Nephron progenitor cell (in vitro differentiated cells): ENCODE measurements around the gene COLGALT1.

ENCODE experiments used
- DNase-seq: peaks from one replicate; pipeline ENCODE4 v3.0.0; 2021
- H3K27ac Mint-ChIP-seq: 2 replicates; pipeline ENCODE4 v1.8.0; 2021; ENCODE audit warnings: mild to moderate bottlenecking, moderate library complexity, mixed read lengths
- H3K27me3 Mint-ChIP-seq: 2 replicates; pipeline ENCODE4 v1.8.0; 2021; ENCODE audit warnings: mild to moderate bottlenecking, low read depth, mixed read lengths; ENCODE audit not compliant: poor library complexity
- H3K36me3 Mint-ChIP-seq: 2 replicates; pipeline ENCODE4 v1.8.0; 2021; ENCODE audit warnings: low read depth, mixed read lengths
- H3K4me1 Mint-ChIP-seq: 2 replicates; pipeline ENCODE4 v1.8.0; 2021; ENCODE audit warnings: mixed read lengths
- H3K4me3 Mint-ChIP-seq: 2 replicates; pipeline ENCODE4 v1.8.0; 2021; ENCODE audit warnings: mild to moderate bottlenecking, moderate library complexity, mixed read lengths
- H3K9me3 Mint-ChIP-seq: 2 replicates; pipeline ENCODE4 v1.8.0; 2021; ENCODE audit warnings: mild to moderate bottlenecking, moderate library complexity, mixed read lengths
- TF ChIP-seq, protein P1 (sequence below): fragments of 200-600 bp; sonication (generic); IDR thresholded peaks from 2 replicates; pipeline ENCODE4 v1.5.0; 2021; ENCODE audit warnings: antibody characterized with exemption

Gene COLGALT1

DNA sequence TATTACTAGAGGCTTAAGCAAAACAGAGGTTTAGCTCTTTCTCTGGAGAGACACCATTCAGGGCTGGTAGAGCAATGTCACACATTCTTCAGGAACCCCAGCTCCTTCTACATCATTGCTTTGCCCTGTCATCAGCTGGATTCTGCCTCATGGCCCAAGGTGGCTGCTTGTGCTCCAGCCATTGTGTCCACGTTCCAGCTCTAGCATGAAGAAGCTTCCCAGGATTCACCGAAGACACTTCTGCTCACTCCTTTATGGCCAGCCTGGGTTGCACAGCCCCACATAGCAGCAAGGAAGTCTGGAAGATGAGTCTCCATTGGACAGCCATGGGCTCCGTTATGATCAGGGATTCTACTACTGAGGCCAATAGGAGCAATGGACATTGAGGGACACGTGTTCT, 30.8 kb upstream of the COLGALT1 start:
- TF ChIP-seq, protein P1, sequence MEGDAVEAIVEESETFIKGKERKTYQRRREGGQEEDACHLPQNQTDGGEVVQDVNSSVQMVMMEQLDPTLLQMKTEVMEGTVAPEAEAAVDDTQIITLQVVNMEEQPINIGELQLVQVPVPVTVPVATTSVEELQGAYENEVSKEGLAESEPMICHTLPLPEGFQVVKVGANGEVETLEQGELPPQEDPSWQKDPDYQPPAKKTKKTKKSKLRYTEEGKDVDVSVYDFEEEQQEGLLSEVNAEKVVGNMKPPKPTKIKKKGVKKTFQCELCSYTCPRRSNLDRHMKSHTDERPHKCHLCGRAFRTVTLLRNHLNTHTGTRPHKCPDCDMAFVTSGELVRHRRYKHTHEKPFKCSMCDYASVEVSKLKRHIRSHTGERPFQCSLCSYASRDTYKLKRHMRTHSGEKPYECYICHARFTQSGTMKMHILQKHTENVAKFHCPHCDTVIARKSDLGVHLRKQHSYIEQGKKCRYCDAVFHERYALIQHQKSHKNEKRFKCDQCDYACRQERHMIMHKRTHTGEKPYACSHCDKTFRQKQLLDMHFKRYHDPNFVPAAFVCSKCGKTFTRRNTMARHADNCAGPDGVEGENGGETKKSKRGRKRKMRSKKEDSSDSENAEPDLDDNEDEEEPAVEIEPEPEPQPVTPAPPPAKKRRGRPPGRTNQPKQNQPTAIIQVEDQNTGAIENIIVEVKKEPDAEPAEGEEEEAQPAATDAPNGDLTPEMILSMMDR, result no peak
- H3K27ac Mint-ChIP-seq, result no peak overlapping the region
- H3K4me1 Mint-ChIP-seq, result no peaks in the 10 kb centered on the region
- no peak overlapping the region for H3K4me3 Mint-ChIP-seq
- H3K27me3 Mint-ChIP-seq, result peaks cover 15% of the 10 kb centered on the region
- H3K9me3 Mint-ChIP-seq, result peaks cover 3% of the 10 kb centered on the region
- DNase-seq, result no peak
- peaks cover 22% of the 10 kb centered on the region for H3K36me3 Mint-ChIP-seq

- DNase-seq, result no peak
- peaks cover 3% of the 10 kb centered on the region for H3K9me3 Mint-ChIP-seq
- peaks cover 15% of the 10 kb centered on the region for H3K27me3 Mint-ChIP-seq
- peaks cover 17% of the 10 kb centered on the region for H3K36me3 Mint-ChIP-seq
- H3K4me1 Mint-ChIP-seq, result no peaks in the 10 kb centered on the region
- H3K27ac Mint-ChIP-seq, result no peak overlapping the region
- TF ChIP-seq, protein P1, result no peak
- no peak overlapping the region for H3K4me3 Mint-ChIP-seq
These were observed 30.3 kb upstream of the COLGALT1 start for GRCh38 chr19:17525141-17525540.

DNA sequence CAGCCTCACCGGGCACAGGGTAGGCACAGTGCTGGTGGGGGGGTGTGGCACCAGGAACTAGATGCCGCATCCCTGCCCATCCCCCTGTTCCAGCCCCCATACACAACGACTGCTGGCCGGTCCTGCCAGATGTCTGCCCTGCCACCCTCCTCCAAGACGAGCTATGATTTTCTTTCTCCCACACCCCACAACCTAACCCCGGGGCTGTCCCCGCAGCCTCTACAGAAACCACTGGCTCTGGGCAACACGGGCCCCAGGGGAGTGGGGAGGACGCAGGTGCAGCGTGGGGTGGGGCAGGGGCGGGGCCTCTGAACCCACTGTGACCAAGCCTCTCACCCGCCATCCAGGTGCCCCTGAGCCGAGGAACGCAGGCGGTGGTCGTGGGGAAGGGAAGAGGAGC, 28.5 kb upstream of the COLGALT1 start:
- Mint-ChIP-seq H3K27me3 (peaks cover 12% of the 10 kb centered on the region), H3K36me3 (peaks cover 8% of the 10 kb centered on the region), H3K9me3 (peaks cover 3% of the 10 kb centered on the region), H3K4me3 (no peak overlapping the region), H3K4me1 (no peaks in the 10 kb centered on the region), H3K27ac (no peak overlapping the region)
- DNase-seq, result no peak
- TF ChIP-seq, protein P1, result no peak

GRCh38 chr19:17527326-17527725, 28.1 kb upstream of the COLGALT1 start:
- Mint-ChIP-seq H3K4me1 (no peaks in the 10 kb centered on the region), H3K9me3 (peaks cover 3% of the 10 kb centered on the region), H3K4me3 (no peak overlapping the region), H3K27ac (no peak overlapping the region), H3K27me3 (peaks cover 12% of the 10 kb centered on the region), H3K36me3 (peaks cover 6% of the 10 kb centered on the region)
- no peak for DNase-seq
- TF ChIP-seq, protein P1, result no peak

- no peaks in the 10 kb centered on the region for H3K36me3 Mint-ChIP-seq
These were observed 26.8 kb upstream of the COLGALT1 start for GRCh38 chr19:17528610-17529009.

More at GRCh38 chr19:17528610-17529009, 26.8 kb upstream of the COLGALT1 start:
- DNase-seq, result no peak
- TF ChIP-seq, protein P1, result no peak
- peaks cover 16% of the 10 kb centered on the region for H3K27me3 Mint-ChIP-seq
- H3K9me3 Mint-ChIP-seq, result peaks cover 3% of the 10 kb centered on the region
- H3K4me3 Mint-ChIP-seq, result no peak overlapping the region
- no peaks in the 10 kb centered on the region for H3K4me1 Mint-ChIP-seq
- H3K27ac Mint-ChIP-seq, result peak overlapping the region; percentile 5
